Ishikawa (cell line): ENCODE results near the gene MIOS.

ENCODE experiments used
- CEBPB ChIP-seq: IDR thresholded peaks from 2 replicates; pipeline ENCODE4 v1.6.1; 2012
- CREB1 ChIP-seq: IDR thresholded peaks from 2 replicates; pipeline ENCODE4 v1.6.1; 2012; ENCODE audit warnings: low read depth
- EGR1 ChIP-seq: IDR thresholded peaks from 2 replicates; pipeline ENCODE4 v1.6.1; 2012
- EP300 ChIP-seq: IDR thresholded peaks from 2 replicates; pipeline ENCODE4 v1.6.1; 2012; ENCODE audit warnings: borderline replicate concordance
- MAX ChIP-seq: IDR thresholded peaks from 2 replicates; pipeline ENCODE4 v1.6.1; 2012
- RAD21 ChIP-seq: IDR thresholded peaks from 2 replicates; pipeline ENCODE4 v1.6.1; 2012; ENCODE audit warnings: low read depth
- REST ChIP-seq: IDR thresholded peaks from 2 replicates; pipeline ENCODE4 v1.6.1; 2012; ENCODE audit warnings: low read depth, mild to moderate bottlenecking
- TCF12 ChIP-seq: IDR thresholded peaks from 2 replicates; pipeline ENCODE4 v1.6.1; 2012; ENCODE audit warnings: low read depth
- TEAD4 ChIP-seq: IDR thresholded peaks from 2 replicates; pipeline ENCODE4 v1.6.1; 2012
- USF1 ChIP-seq: IDR thresholded peaks from 2 replicates; pipeline ENCODE4 v1.6.1; 2012

- TF ChIP-seq EP300: no peak
- TF ChIP-seq EGR1: no peak
- TF ChIP-seq RAD21: no peak
- no peak for TF ChIP-seq USF1
- no peak for TF ChIP-seq CEBPB
- no peak for TF ChIP-seq MAX
- no peak for TF ChIP-seq REST
- TF ChIP-seq CREB1: no peak
- TF ChIP-seq TCF12: no peak
- TF ChIP-seq TEAD4: no peak
These were observed 2.9 kb upstream of the MIOS start for GRCh38 chr7:7563813-7564212.
